Activated effector memory CD4-positive, alpha-beta T cell treated with anti-CD3 and anti-CD28 coated beads, Interleukin-2, amount 50 U/mL, for 16 hours (primary cell): ENCODE measurements around the gene ZEB1.
"Not testable (repeated sequence)": the region's sequence is repeated elsewhere in the genome, so short reads cannot be mapped to it uniquely, and the experiment has no call there.

Source experiments
- DNase-seq: peaks from one replicate; pipeline ENCODE4 v3.0.0-alpha.2; 2020

The ZEB1 gene

GRCh38 chr10:31372439-31372838 is 53.4 kb downstream of the ZEB1 start:
- no peak for DNase-seq

GRCh38 chr10:31374146-31374696 is 55.2 kb downstream of the ZEB1 start:
- no peak for DNase-seq

- DNase-seq, result no peak
Measured at GRCh38 chr10:31381171-31381570, 62.2 kb downstream of the ZEB1 start.

- no peak for DNase-seq
Measured at GRCh38 chr10:31381766-31382316, 62.8 kb downstream of the ZEB1 start.

- DNase-seq, result no peak
Measured at GRCh38 chr10:31383810-31384588, 65.0 kb downstream of the ZEB1 start.

- no peak for DNase-seq
Measured at GRCh38 chr10:31384589-31384949, 65.6 kb downstream of the ZEB1 start.

GRCh38 chr10:31390804-31391203 is 71.8 kb downstream of the ZEB1 start:
- DNase-seq, result no peak

GRCh38 chr10:31393844-31394243 is 74.8 kb downstream of the ZEB1 start:
- no peak for DNase-seq

GRCh38 chr10:31395695-31396094 is 76.7 kb downstream of the ZEB1 start:
- DNase-seq, result no peak

GRCh38 chr10:31396376-31396775 is 77.4 kb downstream of the ZEB1 start:
- DNase-seq, result no peak

- no peak for DNase-seq
Measured at GRCh38 chr10:31397852-31398251, 78.8 kb downstream of the ZEB1 start.

GRCh38 chr10:31399171-31399570 is 80.2 kb downstream of the ZEB1 start:
- DNase-seq, result no peak

- no peak for DNase-seq
Measured at GRCh38 chr10:31399631-31400030, 80.6 kb downstream of the ZEB1 start.

GRCh38 chr10:31401287-31401686 is 82.3 kb downstream of the ZEB1 start:
- no peak for DNase-seq

- DNase-seq, result no peak
Measured at GRCh38 chr10:31404640-31405039, 85.6 kb downstream of the ZEB1 start.

GRCh38 chr10:31405829-31406228 is 86.8 kb downstream of the ZEB1 start:
- not testable (repeated sequence) for DNase-seq

GRCh38 chr10:31412397-31412796 is 93.4 kb downstream of the ZEB1 start:
- not testable (repeated sequence) for DNase-seq

GRCh38 chr10:31413325-31413724 is 94.3 kb downstream of the ZEB1 start:
- no peak for DNase-seq

- no peak for DNase-seq
Measured at GRCh38 chr10:31418481-31418880, 99.5 kb downstream of the ZEB1 start.

- DNase-seq, result no peak
Measured at GRCh38 chr10:31419394-31420063, 100.5 kb downstream of the ZEB1 start.

- DNase-seq, result no peak
Measured at GRCh38 chr10:31421322-31421721, 102.3 kb downstream of the ZEB1 start.

GRCh38 chr10:31422634-31423033 is 103.6 kb downstream of the ZEB1 start:
- no peak for DNase-seq

- DNase-seq, result no peak
Measured at GRCh38 chr10:31424473-31424872, 105.5 kb downstream of the ZEB1 start.

- DNase-seq, result no peak
Measured at GRCh38 chr10:31426401-31426800, 107.4 kb downstream of the ZEB1 start.
